Epithelial cell of esophagus (primary cell): ENCODE results near the gene SRSF9.

ENCODE experiments used
- DNase-seq: peaks from one replicate; pipeline ENCODE4 v3.0.0; 2010; ENCODE audit warnings: low read depth
- H3K4me3 ChIP-seq: 2 replicates; pipeline ENCODE4 v1.5.1; 2011; ENCODE audit warnings: mild to moderate bottlenecking, low read length, control low read depth
- CTCF ChIP-seq: IDR thresholded peaks from 2 replicates; pipeline ENCODE4 v1.5.1; 2011; ENCODE audit warnings: low read depth, mild to moderate bottlenecking, low read length, control low read depth, inconsistent platforms; ENCODE audit not compliant: insufficient read depth; ENCODE audit errors: missing control alignments

The SRSF9 gene

DNA sequence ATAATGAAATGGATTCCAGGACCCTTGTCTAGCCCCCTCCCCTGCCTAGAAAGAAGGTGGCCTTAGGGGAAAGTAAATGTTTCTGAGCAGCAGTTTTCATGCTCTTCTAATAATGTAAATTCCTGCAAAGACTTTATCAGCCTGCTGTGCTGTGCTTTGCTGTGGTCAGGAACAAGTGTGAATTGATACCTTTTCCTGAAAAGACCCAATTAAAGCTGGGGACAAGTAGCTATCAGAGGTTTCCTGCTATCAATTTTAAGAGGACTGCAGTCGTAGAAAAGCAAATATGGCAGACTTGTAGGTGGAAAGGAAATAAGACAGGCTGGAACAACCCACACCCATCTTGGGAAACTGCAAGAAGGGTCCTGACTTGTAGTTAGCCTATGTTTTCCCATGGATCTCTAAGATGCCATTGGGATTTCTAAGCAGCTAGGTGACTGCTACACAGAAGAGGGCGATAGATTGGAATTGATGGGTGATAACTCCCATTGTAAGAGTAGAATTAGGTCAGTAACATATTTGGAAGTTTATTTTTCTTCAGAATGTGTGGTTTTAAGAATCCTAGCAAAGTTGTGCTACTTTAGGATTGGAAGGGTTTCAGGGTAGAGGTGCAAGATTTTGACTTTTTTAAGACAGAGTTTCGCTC, 29.4 kb upstream of the SRSF9 start:
- H3K4me3 ChIP-seq: no peak overlapping the region
- no peak for TF ChIP-seq CTCF
- peak; percentile 19 for DNase-seq

- DNase-seq: no peak
- TF ChIP-seq CTCF: no peak
- H3K4me3 ChIP-seq: peak overlapping the region; percentile 82
These were observed 28.1 kb upstream of the SRSF9 start for GRCh38 chr12:120497524-120498150.

DNA sequence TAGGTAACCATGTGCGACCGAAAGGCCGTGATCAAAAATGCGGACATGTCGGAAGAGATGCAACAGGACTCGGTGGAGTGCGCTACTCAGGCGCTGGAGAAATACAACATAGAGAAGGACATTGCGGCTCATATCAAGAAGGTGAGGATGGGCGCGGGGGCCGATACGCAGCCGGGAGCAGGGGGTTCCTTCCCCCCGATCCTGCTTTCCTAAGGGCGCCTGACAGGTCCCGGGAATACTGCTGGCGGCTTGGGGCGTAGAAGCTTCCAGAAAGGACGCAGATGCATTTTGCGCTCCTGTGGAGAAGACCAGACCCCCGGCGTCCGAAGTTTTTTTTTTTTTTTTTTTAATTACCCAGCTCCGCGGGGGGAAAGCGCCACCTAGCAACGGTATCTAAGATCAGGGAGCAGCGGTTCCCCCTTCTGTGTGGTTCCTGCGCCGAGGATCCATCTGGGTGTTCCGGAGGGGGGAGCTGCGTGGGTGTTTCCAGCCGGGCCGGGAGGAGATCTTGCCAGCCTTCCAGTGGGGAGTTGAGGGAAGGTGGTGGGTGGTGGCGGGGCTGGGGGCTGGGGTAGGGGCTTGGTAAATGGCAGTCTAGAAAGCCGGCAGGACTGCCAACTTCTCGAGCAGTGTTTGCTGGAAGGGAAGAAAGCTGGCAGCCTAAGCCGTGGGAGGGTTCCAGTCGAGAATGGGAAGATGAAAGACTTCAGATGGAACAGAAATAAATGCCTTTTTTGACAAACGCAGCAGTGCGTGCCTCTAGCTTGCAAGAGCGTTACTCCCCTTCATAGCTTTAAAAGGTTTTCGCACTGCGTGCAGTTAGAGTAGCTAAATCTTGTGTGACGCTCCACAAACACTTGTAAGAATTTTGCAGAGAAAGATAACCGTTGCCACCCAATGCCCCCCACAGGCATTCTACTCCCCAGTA, 27.1 kb upstream of the SRSF9 start:
- DNase-seq: peak; percentile 57
- peak overlapping the region; percentile 82 for H3K4me3 ChIP-seq
- TF ChIP-seq CTCF: no peak

DNA sequence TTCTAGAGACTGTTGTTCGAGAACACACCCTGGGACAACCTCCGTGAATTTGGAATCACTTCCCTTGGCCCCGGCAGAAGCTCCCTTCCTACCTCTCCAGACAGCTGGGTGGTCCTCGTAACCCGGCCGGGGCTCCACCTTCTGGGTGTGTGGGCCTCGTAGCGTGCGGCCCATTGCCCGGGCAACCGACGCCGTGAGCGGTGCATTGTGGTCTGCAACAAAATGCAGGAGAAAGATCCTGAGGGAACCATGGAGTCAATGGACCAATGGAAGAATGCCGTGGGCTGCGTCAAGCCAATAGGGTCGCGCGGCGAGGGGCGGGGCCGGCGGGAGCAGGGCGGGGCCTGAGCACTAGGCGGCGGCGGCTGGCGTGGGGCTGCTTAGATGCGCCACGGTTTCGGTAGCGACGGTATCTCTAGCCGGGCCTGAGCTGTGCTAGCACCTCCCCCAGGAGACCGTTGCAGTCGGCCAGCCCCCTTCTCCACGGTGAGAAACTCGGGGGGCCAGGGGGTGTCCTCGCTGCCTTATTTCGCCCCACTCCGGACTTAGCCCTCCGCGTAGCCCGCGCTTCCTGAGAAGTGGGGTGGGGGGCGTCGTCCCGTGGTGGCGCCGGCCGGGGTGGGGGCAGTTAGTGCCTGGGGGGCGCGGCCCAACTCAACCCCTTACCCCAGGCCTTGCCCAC, 26.3 kb upstream of the SRSF9 start, which contains the start of gene DYNLL1:
Gene DYNLL1 (plus strand): TSS at position 383 of the 682 bp plus-strand sequence. CDS start 309 bp downstream, outside the sequence.
- TF ChIP-seq CTCF: no peak
- H3K4me3 ChIP-seq: peak within 1 kb of the TSS; percentile 82
- peak; percentile 97 for DNase-seq

DNA sequence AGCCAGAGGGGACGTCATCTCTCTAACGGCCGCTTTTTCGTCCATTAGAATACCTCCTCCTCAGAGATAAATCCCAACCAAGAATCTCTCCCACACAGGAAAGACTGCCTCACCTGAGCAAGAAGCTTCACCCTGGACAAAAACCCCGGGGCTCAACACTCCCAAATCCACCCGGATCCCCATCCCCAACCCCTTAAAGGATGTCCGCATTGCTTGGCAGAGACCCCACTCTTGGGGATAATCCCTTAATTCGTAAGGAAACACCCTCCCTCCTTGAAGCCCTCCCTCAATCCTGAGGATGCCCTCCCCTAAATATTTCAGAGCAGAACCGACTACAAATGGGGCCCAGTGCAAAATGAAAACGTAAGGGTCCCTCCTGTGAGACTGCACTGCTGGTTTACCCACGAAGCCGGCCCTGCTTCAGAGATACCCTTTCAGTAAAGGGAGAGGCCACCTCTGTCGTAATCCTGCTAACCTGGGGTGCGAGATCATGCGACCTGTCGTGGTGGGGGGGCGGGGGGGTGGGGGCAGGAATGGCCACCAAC, 25.7 kb upstream of the SRSF9 start:
- peak overlapping the region; percentile 82 for H3K4me3 ChIP-seq

More for the DNA sequence above, 25.7 kb upstream of the SRSF9 start:
- no peak for TF ChIP-seq CTCF
- DNase-seq: no peak
